Neural crest cell (in vitro differentiated cells): Measurements from ENCODE around the gene SUPV3L1. TPM values are rescaled to one million over a fixed set of nuclear protein-coding genes. Genes with fewer than 3 reads are reported as not detected.
"Not testable (repeated sequence)": the region's sequence is repeated elsewhere in the genome, so short reads cannot be mapped to it uniquely, and the experiment has no call there.

Source experiments
- DNase-seq: peaks from one replicate; pipeline ENCODE4 v3.0.0; 2021; ENCODE audit warnings: low read depth, mixed read lengths, low spot score
- H3K27ac Mint-ChIP-seq: one replicate; pipeline ENCODE4 v1.8.0; 2021; ENCODE audit warnings: mild to moderate bottlenecking, mixed read lengths; ENCODE audit not compliant: unreplicated experiment
- H3K27me3 Mint-ChIP-seq: 2 replicates; pipeline ENCODE4 v1.8.0; 2021; ENCODE audit warnings: low read depth, mild to moderate bottlenecking, mixed read lengths
- H3K36me3 Mint-ChIP-seq: 2 replicates; pipeline ENCODE4 v1.8.0; 2021; ENCODE audit warnings: low read depth, mild to moderate bottlenecking, mixed read lengths
- H3K4me1 Mint-ChIP-seq: 2 replicates; pipeline ENCODE4 v1.8.0; 2021; ENCODE audit warnings: mixed read lengths
- H3K4me3 Mint-ChIP-seq: one replicate; pipeline ENCODE4 v1.8.0; 2021; ENCODE audit warnings: mild to moderate bottlenecking, mixed read lengths
- H3K9me3 Mint-ChIP-seq: 2 replicates; pipeline ENCODE4 v1.8.0; 2021; ENCODE audit warnings: mixed read lengths
- long read RNA-seq: library from polyadenylated mRNA; unstranded; transcript quantifications from one replicate; pipeline ENCODE4 v2.0.0, GENCODE V29; 2020
- total RNA-seq: library from RNA; stranded (reverse); gene quantifications from 2 replicates; pipeline ENCODE4 v1.2.1, GENCODE V29; 2021
- TF ChIP-seq, protein P1 (sequence below): fragments of 200-600 bp; sonication (generic); conservative IDR thresholded peaks from 2 replicates; pipeline ENCODE4 v1.5.0; 2021; ENCODE audit warnings: antibody characterized with exemption, mild to moderate bottlenecking

The SUPV3L1 gene
- 35.6 and 39.4 TPM in 2 replicates for total RNA-seq
- long read RNA-seq, transcript SUPV3L1-201 (15 exons, 2,484 nt): major isoform, 89 of 120 reads
- long read RNA-seq, partial matches to known transcripts: 4 of 120 reads
- long read RNA-seq, other reads (novel, unspliced or antisense): 26 of 120 reads

DNA sequence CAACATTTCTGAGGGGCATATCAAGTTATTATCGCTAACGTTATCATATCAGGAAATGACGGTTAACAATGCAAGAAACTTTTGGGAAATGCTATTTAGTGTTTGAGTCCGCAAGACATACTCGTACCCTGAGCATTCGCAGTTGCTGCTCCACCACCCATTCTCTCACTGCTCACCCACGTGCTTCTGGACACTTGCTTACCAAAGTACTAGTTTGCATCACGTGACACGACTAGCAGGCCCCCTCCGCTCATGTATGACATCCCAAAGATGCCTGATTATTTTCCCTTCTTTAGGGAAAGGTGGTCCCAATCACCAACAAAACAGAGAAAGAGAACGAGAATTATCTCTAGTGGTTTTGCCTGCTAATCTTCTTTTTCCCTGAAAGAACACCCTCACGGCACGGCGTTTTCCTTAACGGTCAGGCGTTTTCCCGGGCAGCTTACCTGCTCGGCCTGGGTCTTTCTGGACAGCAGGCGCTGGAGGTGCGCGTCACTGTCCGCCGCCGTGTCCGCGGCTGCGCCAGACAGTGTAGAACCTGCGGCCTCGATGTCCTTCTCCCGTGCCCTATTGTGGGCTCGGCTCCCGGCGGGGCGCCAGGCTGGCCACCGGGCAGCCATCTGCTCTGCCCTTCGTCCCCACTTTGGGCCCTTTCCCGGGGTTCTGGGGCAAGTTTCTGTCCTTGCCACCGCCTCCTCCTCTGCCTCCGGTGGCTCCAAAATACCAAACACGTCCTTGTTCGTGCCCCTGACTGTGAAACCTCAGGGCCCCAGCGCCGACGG lies at the start of gene SUPV3L1:
Gene SUPV3L1 (plus strand): TSS at position 492 of the 782 bp plus-strand sequence. CDS start 58 bp downstream, at position 550.
- Mint-ChIP-seq H3K9me3 (no peaks in the 10 kb centered on the region), H3K4me1 (peaks cover 22% of the 10 kb centered on the region), H3K36me3 (no peaks in the 10 kb centered on the region), H3K4me3 (peak within 1 kb of the TSS; percentile 94), H3K27me3 (no peaks in the 10 kb centered on the region), H3K27ac (peak within 1 kb of the TSS; percentile 100)
- TF ChIP-seq, protein P1, sequence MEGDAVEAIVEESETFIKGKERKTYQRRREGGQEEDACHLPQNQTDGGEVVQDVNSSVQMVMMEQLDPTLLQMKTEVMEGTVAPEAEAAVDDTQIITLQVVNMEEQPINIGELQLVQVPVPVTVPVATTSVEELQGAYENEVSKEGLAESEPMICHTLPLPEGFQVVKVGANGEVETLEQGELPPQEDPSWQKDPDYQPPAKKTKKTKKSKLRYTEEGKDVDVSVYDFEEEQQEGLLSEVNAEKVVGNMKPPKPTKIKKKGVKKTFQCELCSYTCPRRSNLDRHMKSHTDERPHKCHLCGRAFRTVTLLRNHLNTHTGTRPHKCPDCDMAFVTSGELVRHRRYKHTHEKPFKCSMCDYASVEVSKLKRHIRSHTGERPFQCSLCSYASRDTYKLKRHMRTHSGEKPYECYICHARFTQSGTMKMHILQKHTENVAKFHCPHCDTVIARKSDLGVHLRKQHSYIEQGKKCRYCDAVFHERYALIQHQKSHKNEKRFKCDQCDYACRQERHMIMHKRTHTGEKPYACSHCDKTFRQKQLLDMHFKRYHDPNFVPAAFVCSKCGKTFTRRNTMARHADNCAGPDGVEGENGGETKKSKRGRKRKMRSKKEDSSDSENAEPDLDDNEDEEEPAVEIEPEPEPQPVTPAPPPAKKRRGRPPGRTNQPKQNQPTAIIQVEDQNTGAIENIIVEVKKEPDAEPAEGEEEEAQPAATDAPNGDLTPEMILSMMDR: no peak
- DNase-seq: peak; percentile 85

DNA sequence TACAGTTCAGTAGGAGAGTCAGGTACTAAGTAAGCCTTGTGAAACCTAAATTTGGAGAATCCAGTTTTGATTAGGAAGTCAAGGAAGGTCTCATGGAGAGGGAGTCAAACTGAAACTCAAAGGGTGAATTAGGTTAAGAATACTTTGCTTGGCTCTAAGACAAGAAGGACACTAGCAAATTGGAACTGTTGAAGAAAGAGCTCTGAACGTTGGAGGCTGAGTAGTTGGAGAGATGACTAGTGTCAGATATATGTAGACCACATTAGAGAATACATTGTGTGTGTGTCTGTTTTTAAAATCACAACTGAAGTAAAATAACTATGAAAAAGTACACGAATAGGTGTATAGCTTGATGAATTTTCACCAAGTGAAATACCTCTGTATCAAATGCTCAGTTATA lies 49.8 kb upstream of the SUPV3L1 start:
- H3K4me1 Mint-ChIP-seq: peaks cover 10% of the 10 kb centered on the region
- DNase-seq: no peak
- TF ChIP-seq, protein P1: no peak
- no peaks in the 10 kb centered on the region for H3K27me3 Mint-ChIP-seq
- H3K4me3 Mint-ChIP-seq: no peak overlapping the region
- no peaks in the 10 kb centered on the region for H3K36me3 Mint-ChIP-seq
- H3K27ac Mint-ChIP-seq: no peak overlapping the region
- no peaks in the 10 kb centered on the region for H3K9me3 Mint-ChIP-seq

DNA sequence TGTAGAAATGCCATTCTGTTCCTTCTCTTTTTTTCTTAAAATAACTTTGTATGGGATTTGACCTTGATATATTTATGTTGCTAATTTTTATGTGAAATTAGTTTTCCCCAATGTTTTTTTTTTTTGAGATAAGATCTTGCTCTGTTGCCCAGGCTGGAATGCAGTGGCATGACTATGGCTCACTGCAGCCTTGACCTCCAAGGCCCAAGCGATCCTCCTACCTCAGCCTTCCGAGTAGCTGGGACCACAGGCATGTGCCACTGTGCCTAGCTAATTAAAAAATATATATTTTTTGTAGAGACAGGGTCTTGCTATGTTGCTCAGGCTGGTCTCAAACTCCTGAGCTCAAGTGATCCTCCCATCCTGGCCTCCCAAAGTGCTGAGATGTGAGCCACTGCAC lies 40.1 kb upstream of the SUPV3L1 start:
- Mint-ChIP-seq H3K4me3 (no peak overlapping the region), H3K4me1 (no peaks in the 10 kb centered on the region), H3K9me3 (no peaks in the 10 kb centered on the region), H3K36me3 (peaks cover 2% of the 10 kb centered on the region), H3K27ac (no peak overlapping the region), H3K27me3 (no peaks in the 10 kb centered on the region)
- no peak for DNase-seq
- TF ChIP-seq, protein P1: no peak

DNA sequence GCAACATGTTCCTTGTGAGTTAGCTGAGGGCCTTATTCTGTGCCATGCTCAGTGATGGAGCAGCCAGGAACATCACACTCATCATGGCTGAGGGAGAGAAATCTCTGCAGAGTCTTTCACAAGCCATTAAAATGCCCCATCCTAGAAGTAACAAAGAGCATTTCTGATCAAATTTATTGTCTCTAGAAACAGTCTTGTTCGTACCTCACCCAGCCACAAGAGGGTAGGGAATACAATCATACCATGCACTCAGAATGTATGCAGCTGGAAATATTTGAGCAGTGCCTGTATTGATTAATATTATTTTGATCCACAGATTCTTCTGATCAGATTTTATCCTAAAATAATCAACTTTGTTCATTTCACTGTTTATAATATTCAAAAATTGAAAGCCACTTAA lies 38.7 kb upstream of the SUPV3L1 start:
- no peak for DNase-seq
- Mint-ChIP-seq H3K27ac (no peak overlapping the region), H3K36me3 (peaks cover 2% of the 10 kb centered on the region), H3K9me3 (no peaks in the 10 kb centered on the region), H3K4me1 (no peaks in the 10 kb centered on the region), H3K4me3 (no peak overlapping the region), H3K27me3 (no peaks in the 10 kb centered on the region)
- TF ChIP-seq, protein P1: no peak

DNA sequence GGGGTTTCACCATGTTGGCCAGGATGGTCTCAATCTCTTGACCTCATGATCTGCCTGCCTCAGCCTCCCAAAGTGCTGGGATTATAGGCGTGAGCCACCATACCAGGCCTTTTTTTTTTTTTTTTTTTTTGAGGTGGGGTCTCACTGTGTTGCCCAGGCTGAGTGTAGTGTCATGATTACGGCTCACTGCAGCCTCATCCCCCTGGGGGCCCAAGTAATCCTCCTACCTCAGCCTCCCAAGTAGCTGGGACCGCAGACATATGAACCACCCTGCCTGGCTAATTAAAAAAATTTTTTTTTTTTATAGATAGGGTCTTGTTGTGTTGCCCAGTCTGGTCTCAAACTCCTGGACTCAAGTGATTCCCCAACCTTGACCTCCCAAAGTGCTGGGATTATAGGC lies 38.0 kb upstream of the SUPV3L1 start:
- H3K36me3 Mint-ChIP-seq: not testable (repeated sequence)

DNA sequence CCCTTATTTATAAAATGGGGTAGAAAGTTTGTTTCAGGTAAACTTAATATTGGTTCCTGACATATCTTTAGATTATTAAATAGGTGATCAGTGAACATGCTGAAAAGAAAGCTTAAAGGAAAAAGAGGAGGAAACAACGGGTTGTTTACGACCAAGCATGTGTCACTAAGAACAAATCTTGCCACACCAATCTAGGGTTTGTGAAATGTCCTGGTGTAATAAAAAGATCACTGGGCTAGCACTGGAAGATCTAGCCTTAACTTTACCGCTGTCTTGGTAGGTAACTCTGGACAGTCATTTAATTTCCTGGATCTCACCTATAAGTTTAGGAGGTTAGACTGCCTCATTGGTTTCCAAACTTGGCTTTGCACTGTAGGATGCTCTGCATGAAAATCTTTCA lies 37.1 kb upstream of the SUPV3L1 start:
- Mint-ChIP-seq H3K4me1 (no peaks in the 10 kb centered on the region), H3K4me3 (no peak overlapping the region), H3K36me3 (peaks cover 2% of the 10 kb centered on the region), H3K9me3 (no peaks in the 10 kb centered on the region), H3K27ac (no peak overlapping the region), H3K27me3 (no peaks in the 10 kb centered on the region)
- TF ChIP-seq, protein P1: no peak
- no peak for DNase-seq

More for the DNA sequence above, 38.0 kb upstream of the SUPV3L1 start:
- not testable (repeated sequence) for H3K4me3 Mint-ChIP-seq, DNase-seq, H3K9me3 Mint-ChIP-seq, H3K27me3 Mint-ChIP-seq, H3K4me1 Mint-ChIP-seq, H3K27ac Mint-ChIP-seq
